GM12873 (cell line): Measurements from ENCODE around the gene UBAP2.

Experiments used
- TF ChIP-seq, protein P1 (sequence below): IDR thresholded peaks from 2 replicates; pipeline ENCODE4 v1.5.1; 2012; ENCODE audit warnings: low read depth, mild to moderate bottlenecking, moderate library complexity, low read length, control low read depth; ENCODE audit not compliant: insufficient read depth; ENCODE audit errors: missing control alignments

The UBAP2 gene

GRCh38 chr9:33939924-33940874, 108.5 kb downstream of the UBAP2 start:
- TF ChIP-seq, protein P1, sequence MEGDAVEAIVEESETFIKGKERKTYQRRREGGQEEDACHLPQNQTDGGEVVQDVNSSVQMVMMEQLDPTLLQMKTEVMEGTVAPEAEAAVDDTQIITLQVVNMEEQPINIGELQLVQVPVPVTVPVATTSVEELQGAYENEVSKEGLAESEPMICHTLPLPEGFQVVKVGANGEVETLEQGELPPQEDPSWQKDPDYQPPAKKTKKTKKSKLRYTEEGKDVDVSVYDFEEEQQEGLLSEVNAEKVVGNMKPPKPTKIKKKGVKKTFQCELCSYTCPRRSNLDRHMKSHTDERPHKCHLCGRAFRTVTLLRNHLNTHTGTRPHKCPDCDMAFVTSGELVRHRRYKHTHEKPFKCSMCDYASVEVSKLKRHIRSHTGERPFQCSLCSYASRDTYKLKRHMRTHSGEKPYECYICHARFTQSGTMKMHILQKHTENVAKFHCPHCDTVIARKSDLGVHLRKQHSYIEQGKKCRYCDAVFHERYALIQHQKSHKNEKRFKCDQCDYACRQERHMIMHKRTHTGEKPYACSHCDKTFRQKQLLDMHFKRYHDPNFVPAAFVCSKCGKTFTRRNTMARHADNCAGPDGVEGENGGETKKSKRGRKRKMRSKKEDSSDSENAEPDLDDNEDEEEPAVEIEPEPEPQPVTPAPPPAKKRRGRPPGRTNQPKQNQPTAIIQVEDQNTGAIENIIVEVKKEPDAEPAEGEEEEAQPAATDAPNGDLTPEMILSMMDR = no peak

DNA sequence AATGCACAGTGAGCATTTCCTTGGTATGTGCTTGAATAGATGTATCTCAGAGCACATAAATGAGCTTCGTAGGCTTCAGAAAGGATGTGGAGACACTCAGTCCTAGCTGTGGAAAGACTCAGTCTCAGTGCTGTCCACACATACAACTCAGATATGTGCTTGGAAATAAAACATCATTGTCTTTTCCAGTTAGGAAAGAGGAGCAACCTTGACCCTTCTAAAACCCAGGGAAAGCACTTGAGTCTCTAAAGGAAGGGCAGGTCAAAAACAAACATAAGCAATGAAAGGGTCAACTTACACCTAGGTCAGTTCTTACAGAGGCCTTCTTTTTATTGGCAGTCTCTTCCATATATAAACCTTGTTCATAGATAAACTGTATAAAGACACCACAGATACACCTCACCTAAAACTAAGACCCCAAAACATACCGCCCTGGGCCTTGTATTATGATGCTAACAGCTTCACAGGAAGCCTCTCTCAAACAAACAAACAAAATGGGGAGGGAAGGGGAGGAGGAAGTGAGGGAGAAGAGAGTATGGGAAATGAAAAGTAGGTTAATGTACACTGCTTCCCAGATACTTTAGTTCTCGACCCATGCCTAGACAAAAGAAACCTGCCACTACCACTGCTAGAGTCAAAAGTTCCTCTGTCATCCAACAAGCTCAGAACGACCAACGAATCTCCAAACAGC, 114.4 kb downstream of the UBAP2 start:
- TF ChIP-seq, protein P1 = no peak

- TF ChIP-seq, protein P1 = no peak
Observed at GRCh38 chr9:33932078-33932807, 116.4 kb downstream of the UBAP2 start.

DNA sequence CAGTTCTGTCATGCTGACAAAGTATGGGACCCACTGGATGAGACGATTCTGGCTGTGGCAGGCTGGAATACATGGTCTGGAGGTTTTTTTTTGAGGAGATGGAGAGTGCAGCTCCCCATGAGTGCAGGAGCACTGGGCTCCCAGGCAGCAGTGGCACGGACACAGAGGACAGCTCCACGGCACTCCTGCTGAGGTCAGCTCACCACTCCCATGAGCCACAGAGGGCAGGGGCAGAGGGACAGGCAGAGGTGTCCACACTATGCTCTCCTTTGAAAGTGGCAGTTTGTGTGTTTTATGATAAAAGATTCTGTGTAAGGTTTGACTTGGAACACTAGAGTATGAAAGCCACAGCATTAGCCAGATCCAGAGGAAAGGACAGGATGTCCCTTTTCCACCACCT, 117.4 kb downstream of the UBAP2 start:
- TF ChIP-seq, protein P1 = no peak

DNA sequence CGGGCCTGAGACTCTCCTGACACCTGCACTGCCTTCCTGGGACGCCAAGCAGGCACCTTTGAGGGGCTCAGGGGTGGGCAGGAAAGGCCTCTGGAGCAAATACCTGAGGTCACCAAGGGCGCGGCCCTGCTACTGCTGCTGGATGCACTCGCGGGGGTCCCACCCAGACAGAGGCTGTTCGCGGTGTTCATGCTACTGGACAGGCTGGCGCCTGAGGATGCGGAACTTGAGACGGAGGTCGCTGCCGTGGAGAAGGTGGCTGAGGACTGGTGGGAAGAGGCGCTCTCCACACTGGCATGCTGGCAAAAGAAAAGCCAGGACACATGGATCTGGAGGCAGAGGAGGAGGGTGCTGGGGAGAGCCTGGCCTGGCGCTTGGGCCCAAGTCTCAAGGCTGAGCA, 121.0 kb downstream of the UBAP2 start:
- TF ChIP-seq, protein P1 = no peak

DNA sequence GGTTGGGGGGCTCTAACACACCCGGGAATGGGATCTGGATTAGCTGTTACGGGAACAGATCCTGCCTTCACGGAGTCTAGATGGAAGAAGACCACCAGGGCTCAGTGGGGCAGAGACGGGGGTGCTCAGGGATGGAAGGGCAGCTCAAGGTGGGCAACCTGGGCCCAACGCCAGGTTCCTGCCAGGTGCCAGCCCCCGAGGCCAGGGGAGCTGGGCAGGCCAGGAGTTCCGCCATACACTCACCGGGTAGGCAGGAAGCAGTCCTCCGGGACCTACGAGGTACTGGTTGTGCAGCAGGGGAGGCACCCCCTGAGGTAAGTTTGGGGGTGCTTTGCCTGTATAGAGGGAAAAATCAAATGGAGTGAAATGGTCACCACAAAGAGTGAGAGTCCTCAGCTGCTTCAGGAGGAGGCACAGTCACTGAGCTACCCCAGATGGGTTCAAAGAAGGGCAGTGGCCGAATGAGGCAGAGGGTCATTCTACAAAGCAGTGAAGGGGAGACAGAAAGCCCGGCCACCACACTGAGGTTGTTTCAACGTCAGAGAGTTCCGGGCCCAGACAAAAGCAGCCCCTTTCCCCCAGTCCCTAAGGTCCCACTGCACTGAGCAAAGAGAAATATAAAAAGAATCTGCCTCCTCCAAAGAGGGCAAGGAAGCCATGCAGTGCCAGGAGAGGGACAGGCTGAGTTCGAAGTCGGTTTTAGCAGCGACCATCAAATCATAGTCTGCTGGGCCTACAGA, 121.8 kb downstream of the UBAP2 start:
- TF ChIP-seq, protein P1 = no peak
